GM12878 (cell line): Measurements from ENCODE around the gene ARMC9. TPM values are rescaled to one million over a fixed set of nuclear protein-coding genes. Genes with fewer than 3 reads are reported as not detected.

Experiments used
- ATAC-seq: fragments of 200-7000 bp; cut with Tn5 transposase; 3 replicates; pipeline ENCODE4 v1.9.1; 2020; ENCODE audit warnings: mild to moderate bottlenecking, moderate library complexity
- BruUV-seq: library from RNA; stranded (reverse); fragments of 400-500 nt; replicated peaks from 2 replicates; lab custom pipeline; 2021; lab: Mats Ljungman, UMichigan
- CTCF ChIA-PET: fragments of 300-600 bp; sonication (Branson Sonifier 250); formaldehyde crosslinking; extraction: SDS; loops from one replicate; lab custom pipeline; 2021; ENCODE audit warnings: inconsistent platforms; lab: Yijun Ruan, JAX
- POLR2A ChIA-PET: fragments of 350-600 bp; formaldehyde crosslinking; extraction: SDS; loops from one replicate; lab custom pipeline; 2021; ENCODE audit warnings: inconsistent platforms; lab: Charles Lee
- RAD21 ChIA-PET: fragments of 300-600 bp; sonication (Branson Sonifier 250); formaldehyde crosslinking; loops from one replicate; lab custom pipeline; 2023; ENCODE audit warnings: antibody characterized with exemption; ENCODE audit not compliant: unreplicated experiment; lab: Charles Lee
- SMC1A ChIA-PET: fragments of 300-600 bp; sonication (Branson Sonifier 250); formaldehyde crosslinking; loops from one replicate; lab custom pipeline; 2023; ENCODE audit not compliant: unreplicated experiment, uncharacterized antibody; lab: Charles Lee
- DNase-seq: peaks from one replicate; pipeline ENCODE4 v3.0.0-alpha.2; 2011; ENCODE audit warnings: low read depth, low spot score
- FAIRE-seq: peaks from 3 replicates; lab custom pipeline; 2011; peaks lifted over from hg19 to GRCh38; lab: Jason Lieb, UNC
- H2AFZ ChIP-seq: 2 replicates; pipeline ENCODE4 v1.6.0; 2011; ENCODE audit warnings: low read depth, low read length, control low read depth; ENCODE audit not compliant: control insufficient read depth
- H3K27ac ChIP-seq: 2 replicates; pipeline ENCODE4 v1.5.1; 2011; ENCODE audit warnings: control low read depth; ENCODE audit not compliant: control insufficient read depth, insufficient read depth
- H3K27me3 ChIP-seq, 2 experiments: replicated peaks in 1 of 2; 2 replicates each; pipeline versions ENCODE4 v1.6.0 to v1.6.1; 2011; ENCODE audit warnings: low read length in 1 of 2; ENCODE audit not compliant: control insufficient read depth in 2 of 2, insufficient read depth in 2 of 2
- H3K36me3 ChIP-seq, 2 experiments: 2 replicates each; pipeline ENCODE4 v1.5.1; 2011; ENCODE audit warnings: low read length in 1 of 2; ENCODE audit not compliant: control insufficient read depth in 2 of 2, insufficient read depth in 2 of 2
- H3K4me1 ChIP-seq: 2 replicates; pipeline ENCODE4 v1.6.1; 2011; ENCODE audit warnings: mild to moderate bottlenecking, low read length, moderate library complexity, mixed read lengths; ENCODE audit not compliant: control insufficient read depth, insufficient read depth
- H3K4me2 ChIP-seq: 2 replicates; pipeline ENCODE4 v1.6.0; 2011; ENCODE audit warnings: control low read depth; ENCODE audit not compliant: control insufficient read depth, insufficient read depth
- H3K4me3 ChIP-seq: fragments of 200-600 bp; sonication (generic); 2 replicates; pipeline ENCODE4 v1.5.1; 2016
- H3K79me2 ChIP-seq: 2 replicates; pipeline ENCODE4 v1.6.0; 2011; ENCODE audit warnings: low read length; ENCODE audit not compliant: control insufficient read depth, insufficient read depth
- H3K9ac ChIP-seq: 2 replicates; pipeline ENCODE4 v1.8.0; 2011; ENCODE audit warnings: low read length, control low read depth, mixed read lengths; ENCODE audit not compliant: control insufficient read depth, insufficient read depth
- H3K9me3 ChIP-seq: replicated peaks from 3 replicates; pipeline ENCODE4 v1.5.1; 2011; ENCODE audit warnings: mild to moderate bottlenecking, low read length; ENCODE audit not compliant: control insufficient read depth, insufficient read depth
- H4K20me1 ChIP-seq: 2 replicates; pipeline ENCODE4 v1.6.0; 2011; ENCODE audit not compliant: control insufficient read depth, insufficient read depth
- BACH1 ChIP-seq: fragments of 450-650 bp; IDR thresholded peaks from 2 replicates; pipeline ENCODE4 v1.6.1; 2017; ENCODE audit warnings: mild to moderate bottlenecking, borderline replicate concordance
- BHLHE40 ChIP-seq, 2 experiments: fragments of 450-650 bp in 1 of 2; IDR thresholded peaks; 2 replicates each; pipeline ENCODE4 v1.6.1; 2011 to 2017; ENCODE audit warnings: low read depth in 2 of 2, borderline replicate concordance in 1 of 2, improper control_type of control experiment in 1 of 2, low read length in 1 of 2, mild to moderate bottlenecking in 1 of 2
- BRCA1 ChIP-seq: IDR thresholded peaks from 2 replicates; pipeline ENCODE4 v1.6.1; 2011; ENCODE audit warnings: low read depth, low read length, improper control_type of control experiment
- CBX3 ChIP-seq: fragments of 200-600 bp; sonication (generic); IDR thresholded peaks from 2 replicates; pipeline ENCODE4 v1.6.1; 2016; ENCODE audit warnings: low read depth, borderline replicate concordance
- EZH2 ChIP-seq: IDR thresholded peaks from 2 replicates; pipeline ENCODE4 v1.6.1; 2012; ENCODE audit warnings: low read depth, mild to moderate bottlenecking, control low read depth, inconsistent platforms, low read length, borderline replicate concordance; ENCODE audit not compliant: control insufficient read depth
- FOS ChIP-seq: IDR thresholded peaks from 3 replicates; pipeline ENCODE4 v1.6.1; 2011; ENCODE audit warnings: borderline replicate concordance; ENCODE audit not compliant: insufficient read length; ENCODE audit errors: extremely low read depth
- LARP7 ChIP-seq: fragments of 450-650 bp; IDR thresholded peaks from 2 replicates; pipeline ENCODE4 v1.6.1; 2017; ENCODE audit warnings: mild to moderate bottlenecking
- MEF2A ChIP-seq: IDR thresholded peaks from 2 replicates; pipeline ENCODE4 v1.6.1; 2011; ENCODE audit warnings: low read depth, mild to moderate bottlenecking, low read length, moderate library complexity; ENCODE audit not compliant: insufficient read depth
- MEF2B ChIP-seq: fragments of 450-650 bp; IDR thresholded peaks from 2 replicates; pipeline ENCODE4 v1.6.1; 2018; ENCODE audit warnings: mild to moderate bottlenecking, moderate library complexity; ENCODE audit not compliant: partially characterized antibody, poor library complexity, severe bottlenecking
- RCOR1 ChIP-seq: conservative IDR thresholded peaks from 2 replicates; pipeline ENCODE4 v1.6.1; 2012; ENCODE audit warnings: low read depth, low read length, improper control_type of control experiment
- RFX5 ChIP-seq: IDR thresholded peaks from 2 replicates; pipeline ENCODE4 v1.6.1; 2011; ENCODE audit warnings: low read depth, low read length, improper control_type of control experiment
- SMAD5 ChIP-seq: IDR thresholded peaks from 2 replicates; pipeline ENCODE4 v1.6.1; 2016; ENCODE audit warnings: antibody characterized with exemption, low read depth
- SPI1 ChIP-seq: IDR thresholded peaks from 2 replicates; pipeline ENCODE4 v1.6.1; 2011; ENCODE audit warnings: low read depth, mild to moderate bottlenecking, low read length, moderate library complexity, borderline replicate concordance; ENCODE audit not compliant: insufficient read depth
- SUPT20H ChIP-seq: IDR thresholded peaks from 2 replicates; pipeline ENCODE4 v1.6.1; 2011; ENCODE audit warnings: low read depth, mild to moderate bottlenecking, low read length, moderate library complexity, borderline replicate concordance; ENCODE audit not compliant: control insufficient read depth
- YY1 ChIP-seq: IDR thresholded peaks from 2 replicates; pipeline ENCODE4 v1.6.1; 2011; ENCODE audit warnings: low read depth, mild to moderate bottlenecking, low read length
- ZNF274 ChIP-seq: IDR thresholded peaks from one replicate; pipeline ENCODE4 v1.8.0; 2011; ENCODE audit not compliant: insufficient read length, insufficient read depth
- ZZZ3 ChIP-seq: IDR thresholded peaks from 2 replicates; pipeline ENCODE4 v1.6.1; 2011; ENCODE audit warnings: low read depth; ENCODE audit not compliant: control insufficient read depth, insufficient read length
- WGBS: methylation state at CpG from one replicate; pipeline ENCODE4 v1.1.6; 2016; ENCODE audit warnings: low lambda C conversion rate; ENCODE audit not compliant: insufficient replicate concordance, insufficient coverage; ENCODE audit errors: missing lambda C conversion rate; 5-methylcytosine and 5-hydroxymethylcytosine counted together
- in situ Hi-C: fragments of 300-500 bp; cut with MboI; formaldehyde crosslinking; loops from 9 replicates; pipeline ENCODE4 v1.14.3; 2018; ENCODE audit warnings: mixed read lengths
- intact Hi-C: fragments of 100-400 bp; cut with micrococcal nuclease; formaldehyde crosslinking; loops from one replicate; pipeline ENCODE4 v1.14.2; 2022; ENCODE audit not compliant: unreplicated experiment
- polyA plus RNA-seq, 11 experiments: library from polyadenylated mRNA; depleted of rRNA in 4 of 11; unstranded in 6 of 11; stranded (reverse) in 5 of 11; fragments of >200 nt; fragmentation: Nextera tagmentation in 4 of 11; fragmentation: Illumina TruSeq in 1 of 11; extraction: Ambion mirVana in 4 of 11; extraction: Trizol in 1 of 11; gene quantifications; 1 replicate in 1 of 11; 2 replicates in 10 of 11; pipeline versions ENCODE4 v1.2.1 to v1.2.3, GENCODE V29; 2011 to 2016; ENCODE audit warnings: inconsistent platforms in 2 of 11, missing spikeins in 2 of 11, low read depth in 1 of 11
- total RNA-seq, 4 experiments: library from RNA; depleted of rRNA in 3 of 4; stranded (reverse); fragments of >200 nt in 3 of 4; fragmentation: Illumina TruSeq in 1 of 4; extraction: Trizol in 1 of 4; gene quantifications; 2 replicates each; pipeline versions ENCODE4 v1.2.1 to v1.2.3, GENCODE V29; 2013 to 2021

Gene ARMC9
- total and polyA plus RNA-seq, 10 of the 15 experiments (the other 5 are each of a cell fraction or from before 2014, with no cell fraction given) = 3.8 to 21.8 (median 10.4) TPM

DNA sequence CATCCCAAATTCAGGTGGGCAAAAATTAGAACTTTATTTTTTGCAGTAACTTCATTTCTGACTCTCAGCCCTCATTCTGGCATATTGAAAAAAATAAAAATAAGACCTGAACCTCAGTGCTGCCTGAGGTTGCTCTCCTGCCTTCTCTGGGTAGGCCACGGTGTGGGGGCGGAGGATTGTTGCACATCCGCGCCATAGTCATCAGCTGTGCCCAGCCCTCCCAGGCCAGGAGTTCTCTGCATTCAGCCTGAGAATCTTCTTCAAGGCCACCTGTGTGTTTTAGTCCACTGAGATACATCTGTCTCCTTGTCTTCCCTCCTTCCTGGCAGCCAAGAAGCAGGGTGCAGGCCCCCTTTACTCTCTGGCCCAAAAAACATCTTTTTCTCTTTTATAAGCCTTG lies 94.7 kb downstream of the ARMC9 start:
- no peak overlapping the region for H3K27ac ChIP-seq
- DNase-seq = no peak
- TF ChIP-seq RFX5 = no peak
- TF ChIP-seq ZNF274 = no peak
- TF ChIP-seq YY1 = no peak
- no peak for TF ChIP-seq BACH1
- no peak for TF ChIP-seq CBX3
- TF ChIP-seq ZZZ3 = no peak
- TF ChIP-seq LARP7 = no peak
- TF ChIP-seq FOS = no peak
- TF ChIP-seq SMAD5 = no peak
- TF ChIP-seq BRCA1 = no peak
- TF ChIP-seq RCOR1 = no peak
- no peak for TF ChIP-seq SPI1
- no peak for TF ChIP-seq MEF2A
- TF ChIP-seq EZH2 = no peak
- TF ChIP-seq BHLHE40 (IDR thresholded peaks at IDR 0.05; ENCODE audit: borderline replicate concordance in 1 of 2, low read depth in 2 of 2, low read length in 1 of 2) = no peak
- no peak for TF ChIP-seq MEF2B
- no peak for TF ChIP-seq SUPT20H
- TF ChIP-seq, all 136 proteins: peak for 0
- H2AFZ ChIP-seq = no peak overlapping the region
- H3K36me3 ChIP-seq = no peaks in the 10 kb centered on the region; a peak in 1 of 4 replicates
- no peaks in the 10 kb centered on the region for H3K27me3 ChIP-seq
- in situ Hi-C loops (no loop called here), intact Hi-C loops (no loop called here)
- WGBS = 96% methylated on average over 4 of the region's 4 CpGs
- H3K4me3 ChIP-seq = no peak overlapping the region
- no peak for FAIRE-seq
- RAD21 ChIA-PET = no interaction called here
- no peak overlapping the region for H3K9ac ChIP-seq
- no peak for ATAC-seq
- no TSS peak for BruUV-seq
- CTCF ChIA-PET = interaction anchor here (0.8 to 1.9 kb wide), 6 partner anchors 9 to 114 kb away, joined by 3 to 6 read pairs (median 4); no protein-coding TSS in a partner anchor
- H3K4me2 ChIP-seq = no peak overlapping the region
- H4K20me1 ChIP-seq = no peaks in the 10 kb centered on the region
- H3K9me3 ChIP-seq = no peaks in the 10 kb centered on the region
- H3K4me1 ChIP-seq = peaks cover 15% of the 10 kb centered on the region
- no peaks in the 10 kb centered on the region for H3K79me2 ChIP-seq
- SMC1A ChIA-PET = interaction anchor here (0.9 to 1.5 kb wide), 3 partner anchors 58 to 159 kb away, joined by 3 read pairs; no protein-coding TSS in a partner anchor
- POLR2A ChIA-PET = no interaction called here
